ENCODE measurements around the gene FHOD1.

- no peak for TF ChIP-seq MXI1 (IDR thresholded peaks at IDR 0.05; ENCODE audit: borderline replicate concordance, low read depth, low read length)
- no peak for TF ChIP-seq CTCF (conservative IDR thresholded peaks at IDR 0.05; ENCODE audit: low read depth, low read length)
- TF ChIP-seq MAFK (IDR thresholded peaks at IDR 0.05; ENCODE audit: low read depth, low read length), result no peak
- no peak for TF ChIP-seq CEBPB (IDR thresholded peaks at IDR 0.05; ENCODE audit: low read depth, low read length)
- no peak for TF ChIP-seq POLR2A (IDR thresholded peaks at IDR 0.05; ENCODE audit: low read depth, low read length)
- TF ChIP-seq RAD21 (IDR thresholded peaks at IDR 0.05; ENCODE audit: low read length), result no peak
These were observed 40.7 kb upstream of the FHOD1 start for GRCh38 chr16:67287960-67288359.
